Tongue (tissue), 2 donors: ENCODE data around the gene COA1. TPM values are rescaled to one million over a fixed set of nuclear protein-coding genes. Genes with fewer than 3 reads are reported as not detected.
"Not testable (repeated sequence)": the region's sequence is repeated elsewhere in the genome, so short reads cannot be mapped to it uniquely, and the experiment has no call there.

Experiments used
- DNase-seq: peaks from one replicate; pipeline ENCODE4 v3.0.0-alpha.2; 2015
- total RNA-seq: library from RNA; depleted of rRNA; stranded (reverse); fragments of >200 nt; gene quantifications from one replicate; pipeline ENCODE4 v1.2.3, GENCODE V29; 2014

Gene COA1
- total RNA-seq, 1 donor from 2014 or later, result 53.2 TPM

DNA sequence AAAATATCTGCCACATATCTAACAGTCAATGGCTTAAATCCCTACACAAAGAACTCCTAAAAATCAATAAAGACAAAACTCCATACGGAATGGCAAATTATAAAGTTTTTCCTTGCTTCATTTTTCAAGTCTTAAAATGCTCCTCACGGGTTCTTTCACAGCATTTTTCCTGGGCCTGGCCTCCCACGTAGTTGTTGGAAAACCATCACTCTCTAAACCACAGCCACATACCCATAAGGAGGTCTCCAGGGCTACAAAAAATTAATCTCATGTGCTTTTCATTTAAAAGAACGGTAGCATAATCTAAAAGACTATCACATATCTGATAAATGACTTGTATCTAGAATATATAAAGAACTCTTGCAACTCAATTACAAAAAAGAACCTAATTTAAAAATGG is 2.9 kb downstream of the COA1 start:
- DNase-seq, result no peak

DNA sequence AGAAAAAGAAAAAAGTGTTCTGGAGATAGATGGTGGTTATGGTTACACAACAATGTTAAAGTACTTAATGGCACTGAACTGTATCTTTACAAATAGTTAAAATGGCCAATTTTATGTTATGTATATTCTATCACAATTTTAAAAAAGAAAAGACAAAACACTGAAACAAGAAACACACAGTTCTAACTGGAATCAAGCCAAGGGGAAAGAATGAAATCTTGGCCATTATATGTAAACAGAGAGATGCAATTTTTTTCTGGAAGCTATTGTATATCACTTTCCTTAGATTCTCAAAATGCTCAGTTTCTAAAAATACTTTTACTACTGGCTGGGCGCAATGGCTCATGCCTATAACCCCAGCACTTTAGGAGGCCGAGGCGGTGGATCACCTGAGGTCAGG is 4.1 kb downstream of the COA1 start:
- peak; percentile 49 for DNase-seq

DNA sequence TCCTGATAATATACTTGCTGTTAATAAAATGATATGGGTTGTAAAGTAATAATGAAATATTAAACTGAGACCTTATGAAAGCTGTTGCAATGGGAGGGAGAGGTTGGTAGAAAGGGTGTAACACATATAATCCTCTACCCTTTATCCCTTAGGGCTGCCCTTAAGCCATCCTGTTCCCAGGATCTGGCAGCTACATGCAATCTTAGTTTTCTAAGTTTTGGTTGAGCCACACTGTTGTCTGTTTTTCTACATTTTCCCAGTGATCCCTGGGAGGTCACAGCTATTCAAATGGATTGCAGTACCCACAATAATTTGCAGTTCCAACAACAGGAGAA is 6.3 kb downstream of the COA1 start:
- no peak for DNase-seq

DNA sequence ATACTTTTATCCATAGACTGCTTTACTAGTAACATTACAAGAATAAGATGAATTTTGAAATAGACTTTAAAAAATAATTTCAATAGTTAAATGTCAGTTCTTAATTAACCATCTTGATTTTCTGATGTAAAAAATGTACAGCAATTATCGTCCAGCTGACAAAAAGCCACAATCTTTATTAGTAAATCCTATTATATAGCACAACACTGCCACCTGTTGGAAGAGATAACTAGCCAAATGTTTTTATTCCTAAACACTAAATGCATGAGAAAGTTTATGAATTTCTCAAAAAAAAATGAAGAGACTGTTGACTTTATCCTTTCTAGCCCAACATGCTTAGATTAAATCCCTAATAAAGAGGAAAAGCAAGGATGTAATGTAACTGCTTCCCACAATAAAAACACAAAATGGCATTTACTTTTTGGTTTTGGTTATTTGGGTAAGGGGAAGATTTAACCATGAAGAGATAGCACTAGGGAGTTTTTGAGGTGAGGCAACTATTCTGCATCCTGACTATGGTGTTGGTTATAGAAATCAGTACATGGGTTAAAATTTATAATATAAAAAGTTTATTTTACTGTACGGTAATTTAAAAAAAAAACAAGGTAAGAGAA is 8.0 kb downstream of the COA1 start:
- peak; percentile 82 for DNase-seq

DNA sequence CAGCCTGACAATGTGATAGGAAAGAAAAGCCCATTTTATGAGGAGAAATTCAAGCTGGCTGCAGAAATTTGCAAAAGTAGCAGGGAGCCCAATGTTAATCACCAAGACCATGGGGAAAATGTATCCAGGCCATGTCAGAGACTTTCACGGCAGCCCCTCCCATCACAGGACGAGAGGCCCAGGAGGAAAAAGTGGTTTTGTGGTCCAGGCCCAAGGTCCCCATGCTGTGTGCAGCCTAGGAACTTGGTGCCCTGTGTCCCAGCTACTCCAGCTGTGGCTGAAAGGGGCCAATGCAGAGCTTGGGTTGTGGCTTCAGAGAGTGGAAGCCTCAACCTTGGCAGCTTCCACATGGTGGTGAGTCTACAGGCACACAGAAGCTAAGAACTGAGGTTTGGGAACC is 12.7 kb downstream of the COA1 start:
- DNase-seq, result no peak

DNA sequence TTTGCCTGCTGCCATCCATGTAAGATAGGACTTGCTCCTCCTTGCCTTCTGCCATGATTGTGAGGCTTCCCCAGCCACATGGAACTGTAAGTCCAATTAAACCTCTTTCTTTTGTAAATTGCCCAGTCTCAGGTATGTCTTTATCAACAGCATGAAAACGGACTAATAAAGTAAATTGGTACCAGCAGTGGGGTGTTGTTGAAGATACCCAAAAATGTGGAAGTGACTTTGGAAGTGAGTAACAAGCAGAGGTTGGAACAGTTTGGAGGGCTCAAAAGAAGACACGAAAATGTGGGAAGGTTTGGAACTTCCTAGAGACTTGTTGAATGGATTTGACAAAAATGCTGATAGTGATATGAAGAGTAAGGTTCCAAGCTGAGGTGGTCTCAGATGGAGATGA is 13.4 kb downstream of the COA1 start:
- DNase-seq, result not testable (repeated sequence)

DNA sequence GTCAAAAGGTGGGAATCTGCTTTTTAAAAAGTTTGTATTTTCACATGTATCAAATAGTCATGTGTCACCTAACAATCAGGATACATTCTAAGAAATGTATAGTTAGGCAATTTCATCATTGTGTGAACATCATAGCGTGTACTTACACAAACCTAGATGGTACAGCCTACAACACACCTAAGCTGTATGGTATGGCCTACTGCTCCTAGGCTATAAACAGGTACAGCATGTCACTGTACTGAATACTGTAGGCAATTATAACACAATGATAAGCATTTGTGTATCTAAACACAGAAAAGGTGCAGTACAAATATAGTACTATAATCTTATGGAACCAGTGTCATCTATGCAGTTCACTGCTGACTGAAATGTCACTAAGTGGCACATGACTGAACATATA is 17.8 kb downstream of the COA1 start:
- DNase-seq, result no peak

DNA sequence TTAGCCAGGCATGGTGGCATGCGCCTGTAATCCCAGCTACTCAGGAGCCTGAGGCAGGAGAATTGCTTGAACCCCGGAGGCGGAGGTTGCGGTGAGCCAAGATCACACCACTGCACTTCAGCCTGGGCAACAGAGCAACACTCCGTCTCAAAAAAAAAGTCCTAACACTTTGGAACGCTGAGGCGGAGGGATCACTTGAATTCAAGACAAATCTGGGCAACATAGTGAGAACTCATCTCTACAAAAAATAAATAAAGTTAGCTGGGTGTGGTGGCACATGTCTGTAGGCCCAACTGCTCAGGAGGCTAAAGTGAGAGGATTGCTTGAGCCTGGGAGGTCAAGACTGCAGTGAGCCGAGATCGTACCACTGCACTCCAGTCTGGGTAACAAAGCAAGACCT is 21.3 kb downstream of the COA1 start:
- DNase-seq, result not testable (repeated sequence)

DNA sequence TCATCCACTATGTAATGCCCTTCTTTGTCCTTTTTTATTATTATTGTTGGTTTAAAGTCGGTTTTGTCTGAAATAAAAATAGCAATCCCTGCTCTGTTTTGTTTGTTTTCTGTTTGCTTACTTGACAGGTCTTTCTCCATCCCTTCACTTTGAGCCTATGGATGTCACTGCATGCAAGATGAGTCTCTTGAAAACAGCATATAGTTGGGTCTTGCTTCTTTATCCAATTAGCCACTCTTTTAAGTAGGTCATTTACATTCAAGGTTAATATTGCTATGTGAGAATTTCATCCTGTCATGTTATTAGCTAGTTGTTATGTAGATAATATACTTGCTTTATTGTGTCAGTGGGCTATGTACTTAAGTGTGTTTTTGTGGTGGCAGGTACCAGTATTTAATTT is 25.8 kb downstream of the COA1 start:
- DNase-seq, result no peak

DNA sequence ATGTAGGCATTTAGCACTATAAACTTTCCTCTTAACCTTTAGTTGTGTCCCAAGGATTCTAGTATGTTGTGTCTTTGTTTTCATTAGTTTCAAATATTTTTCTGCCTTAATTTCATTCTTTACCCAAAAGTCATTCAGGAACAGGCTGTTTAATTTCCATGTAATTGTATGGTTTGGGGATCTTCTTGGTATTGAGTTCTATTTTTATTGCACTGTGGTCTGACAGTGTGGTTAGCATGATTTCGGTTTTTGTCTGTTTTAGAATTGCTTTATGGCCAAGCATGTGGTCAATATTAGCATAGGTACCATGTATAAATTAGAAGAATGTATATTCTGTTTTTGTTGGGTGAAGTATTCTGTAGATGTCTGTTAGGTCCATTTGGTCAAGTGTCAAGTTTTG is 26.3 kb downstream of the COA1 start:
- DNase-seq, result no peak

DNA sequence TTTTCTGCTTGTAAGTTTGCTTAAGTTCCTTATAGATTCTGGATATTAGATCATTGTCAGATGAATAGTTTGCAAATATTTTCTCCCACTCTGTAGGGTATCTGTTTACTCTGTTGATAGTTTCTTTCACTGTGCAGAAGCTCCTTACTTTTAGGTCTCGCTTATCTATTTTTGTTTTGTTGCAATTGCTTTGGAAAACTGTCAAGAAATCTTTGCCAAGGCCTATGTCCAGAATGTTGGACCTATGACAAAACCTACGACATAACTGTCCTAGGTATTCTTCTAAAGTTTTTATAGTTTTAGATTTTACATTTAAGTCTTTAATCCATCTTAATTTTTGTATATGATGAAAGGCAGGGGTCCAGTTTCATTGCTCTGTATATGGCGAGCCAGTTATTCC is 27.4 kb downstream of the COA1 start:
- DNase-seq, result no peak

DNA sequence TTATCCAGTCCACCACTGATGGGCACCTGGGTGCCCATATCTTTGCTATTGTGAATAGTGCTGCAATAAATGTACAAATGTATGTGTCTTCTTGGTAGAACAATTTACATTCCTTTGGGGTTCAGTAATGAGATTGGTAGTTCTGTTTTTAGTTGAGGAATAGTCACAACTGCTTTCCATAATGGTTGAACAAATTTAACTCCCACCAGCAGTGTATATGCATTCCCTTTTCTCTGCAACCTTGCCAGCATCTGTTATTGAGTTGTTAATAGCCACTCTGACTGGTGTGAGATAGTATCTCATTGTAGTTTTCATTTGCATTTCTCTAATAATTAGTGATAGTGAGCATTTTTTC is 27.8 kb downstream of the COA1 start:
- no peak for DNase-seq

DNA sequence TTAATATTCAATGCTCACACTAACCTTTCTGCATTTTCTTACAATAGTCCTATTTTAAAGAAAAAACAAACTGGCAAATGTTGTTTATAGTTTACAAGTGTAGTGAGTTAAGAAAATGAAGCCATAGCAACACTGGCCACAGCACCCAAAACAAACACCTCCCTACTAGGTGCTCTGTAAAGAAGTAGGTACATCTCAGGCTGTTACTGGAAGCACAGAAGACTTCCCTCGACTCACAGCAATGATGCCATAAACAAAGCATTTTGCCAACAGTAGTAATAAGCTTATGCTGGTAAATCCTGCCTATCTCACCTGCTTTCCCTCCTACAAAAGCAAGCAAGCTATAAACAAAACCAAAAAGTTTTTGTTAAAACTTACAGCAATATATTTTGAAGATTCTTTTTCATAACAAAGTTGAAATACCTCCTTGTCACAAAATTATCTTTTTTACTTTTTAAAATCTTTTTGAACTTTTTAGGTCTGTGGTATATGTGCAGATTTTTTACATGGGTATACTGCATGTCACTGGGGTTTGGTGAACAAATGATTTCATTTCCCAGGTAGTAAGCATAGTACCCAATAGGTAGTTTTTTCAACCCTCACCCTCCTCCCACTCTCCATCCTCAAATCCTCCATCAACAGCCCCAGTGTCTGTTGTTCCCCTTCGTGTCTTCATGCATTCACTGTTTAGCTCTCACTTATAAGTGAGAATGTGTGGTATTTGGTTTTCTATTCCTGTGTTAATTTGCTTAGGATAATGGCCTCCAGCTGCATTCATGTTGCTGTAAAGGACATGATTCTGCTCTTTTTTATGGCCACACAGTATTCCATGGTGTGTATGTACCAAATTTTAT is 28.4 kb downstream of the COA1 start:
- no peak for DNase-seq

DNA sequence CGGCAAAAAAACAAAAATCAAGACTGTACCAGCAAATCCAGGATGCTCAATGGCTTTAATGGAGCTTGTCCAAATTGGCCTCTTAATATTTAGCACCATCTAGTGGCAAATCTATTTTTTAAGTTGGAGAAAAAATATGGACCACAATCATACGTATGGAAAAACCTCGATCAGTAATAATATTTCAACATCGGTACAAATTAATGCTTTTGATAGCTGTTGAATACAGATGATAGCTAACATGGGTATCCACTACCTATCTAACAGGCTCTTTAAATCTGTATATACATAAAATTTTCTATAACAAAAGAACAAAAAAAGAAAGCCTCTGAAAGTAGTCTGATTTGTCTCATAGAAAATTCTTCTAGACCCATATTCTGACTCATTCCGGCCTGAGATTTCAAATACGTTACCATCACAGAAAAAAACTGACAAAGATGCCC is 29.2 kb downstream of the COA1 start:
- DNase-seq, result peak; percentile 79

DNA sequence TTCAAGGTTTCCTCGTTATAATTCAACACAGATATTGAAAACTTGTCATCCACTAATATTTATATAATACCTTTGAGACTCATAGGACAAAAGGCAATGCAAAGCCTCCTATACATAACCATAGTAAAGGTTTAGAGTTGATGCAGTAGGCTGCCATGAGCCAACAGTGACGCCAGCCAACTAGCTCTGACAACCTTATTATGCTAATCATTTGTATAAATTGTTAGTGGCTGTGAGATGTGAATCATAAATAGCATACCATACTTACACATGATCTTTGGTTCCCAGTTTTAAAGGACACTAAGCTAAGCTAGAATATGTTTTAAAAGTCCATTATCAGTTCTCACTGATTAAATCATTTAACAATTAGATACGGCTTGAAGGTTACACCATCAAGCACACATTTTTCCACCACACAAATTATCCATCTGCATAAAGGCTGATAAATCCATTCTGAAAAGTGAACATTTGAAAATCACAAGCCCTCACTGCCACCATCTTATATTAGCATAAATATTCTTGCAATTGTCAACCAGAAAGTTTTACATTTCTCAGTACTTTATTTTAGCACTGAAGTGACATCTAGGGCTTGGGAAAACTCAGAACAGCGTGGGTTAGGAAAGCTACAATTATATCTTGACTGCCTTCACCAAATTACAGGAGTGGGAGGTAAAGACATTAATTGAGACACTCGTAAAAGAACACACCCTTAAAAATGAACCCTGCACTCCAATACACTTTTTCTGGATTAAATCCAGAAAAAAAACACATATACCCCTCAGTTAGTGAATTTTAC is 30.7 kb downstream of the COA1 start:
- no peak for DNase-seq

DNA sequence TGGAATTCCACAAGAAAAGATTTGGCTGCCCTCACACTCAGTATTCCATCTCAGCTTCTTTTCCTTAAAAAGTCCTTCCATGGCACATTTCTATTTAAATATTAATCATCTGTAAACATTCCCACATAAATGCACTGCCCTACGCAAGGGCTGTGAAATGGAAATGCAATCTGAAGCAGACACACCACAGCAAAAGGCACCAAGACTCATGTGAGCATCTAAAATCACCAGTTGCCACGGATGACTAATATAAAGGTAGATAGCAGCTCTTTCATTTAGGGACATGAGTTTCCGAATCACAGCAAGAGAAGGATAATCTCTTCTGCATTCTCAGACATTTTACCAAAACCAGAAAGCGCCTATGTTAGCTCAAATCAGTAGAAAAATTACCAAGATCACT is 31.6 kb downstream of the COA1 start:
- no peak for DNase-seq

DNA sequence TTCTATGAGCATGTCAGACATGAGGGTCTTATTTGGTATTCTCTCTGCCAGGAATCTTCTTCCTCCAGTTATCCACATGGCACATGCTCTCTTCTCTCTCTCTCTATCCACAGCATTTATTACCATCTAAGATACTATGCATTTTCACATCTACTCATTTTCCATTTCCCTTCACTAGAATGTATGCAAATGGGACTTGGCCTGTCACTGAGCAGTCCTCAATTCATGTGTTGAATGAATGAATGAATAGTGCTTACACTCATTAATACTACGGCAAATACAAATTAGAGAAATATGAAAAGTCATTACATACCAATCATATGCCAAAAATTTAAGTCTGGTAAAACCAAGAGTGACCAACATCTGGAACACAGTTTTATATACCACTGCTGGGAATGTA is 34.0 kb downstream of the COA1 start:
- no peak for DNase-seq

DNA sequence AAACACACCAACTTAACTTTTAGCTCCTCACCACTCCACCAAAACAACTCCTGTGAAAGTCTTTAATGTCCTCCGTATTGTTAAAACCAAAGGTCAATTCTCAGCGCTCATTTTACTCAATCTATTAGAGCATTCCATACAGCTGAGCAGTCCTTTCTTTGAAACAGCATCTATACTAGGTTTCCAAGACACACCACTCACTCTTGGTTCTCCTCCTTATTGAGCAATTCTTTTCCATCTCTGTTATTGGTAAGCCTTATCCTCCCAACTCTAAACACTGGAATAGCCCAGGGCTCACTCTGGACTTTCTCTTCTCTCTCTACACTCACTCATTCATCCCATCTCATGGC is 34.9 kb downstream of the COA1 start:
- DNase-seq, result no peak

DNA sequence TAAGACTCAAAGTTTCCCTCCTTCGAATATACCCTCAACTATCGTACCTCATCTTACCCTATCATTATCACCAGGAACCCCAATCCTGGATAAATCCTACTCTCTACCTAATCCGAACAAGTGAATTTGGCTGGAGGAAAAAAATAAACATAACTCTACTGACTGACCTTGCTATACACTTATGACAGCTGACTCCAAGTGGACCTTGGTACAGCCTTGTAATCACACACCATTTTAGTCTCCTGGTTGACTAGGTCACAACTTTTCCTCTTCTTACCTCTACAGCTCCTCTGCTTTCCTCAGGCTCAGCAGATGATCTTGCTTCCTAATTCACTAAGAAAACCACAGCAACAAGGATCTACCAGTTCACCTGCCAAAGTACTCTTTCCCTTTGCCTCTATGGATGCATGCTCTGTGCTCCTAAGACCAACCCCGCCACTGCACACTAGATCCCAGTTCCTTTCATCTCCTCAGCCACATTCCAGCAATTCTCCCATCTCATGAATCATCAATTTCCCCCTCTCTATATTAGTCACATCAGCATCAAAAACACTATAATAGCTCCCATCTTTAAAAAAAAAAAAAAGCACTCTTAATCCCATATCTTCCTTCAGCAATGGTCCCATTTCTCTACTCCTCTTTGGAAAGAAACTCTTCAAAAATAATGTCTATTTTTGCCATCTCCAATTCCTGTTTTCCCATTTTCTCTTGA is 35.5 kb downstream of the COA1 start:
- DNase-seq, result no peak

DNA sequence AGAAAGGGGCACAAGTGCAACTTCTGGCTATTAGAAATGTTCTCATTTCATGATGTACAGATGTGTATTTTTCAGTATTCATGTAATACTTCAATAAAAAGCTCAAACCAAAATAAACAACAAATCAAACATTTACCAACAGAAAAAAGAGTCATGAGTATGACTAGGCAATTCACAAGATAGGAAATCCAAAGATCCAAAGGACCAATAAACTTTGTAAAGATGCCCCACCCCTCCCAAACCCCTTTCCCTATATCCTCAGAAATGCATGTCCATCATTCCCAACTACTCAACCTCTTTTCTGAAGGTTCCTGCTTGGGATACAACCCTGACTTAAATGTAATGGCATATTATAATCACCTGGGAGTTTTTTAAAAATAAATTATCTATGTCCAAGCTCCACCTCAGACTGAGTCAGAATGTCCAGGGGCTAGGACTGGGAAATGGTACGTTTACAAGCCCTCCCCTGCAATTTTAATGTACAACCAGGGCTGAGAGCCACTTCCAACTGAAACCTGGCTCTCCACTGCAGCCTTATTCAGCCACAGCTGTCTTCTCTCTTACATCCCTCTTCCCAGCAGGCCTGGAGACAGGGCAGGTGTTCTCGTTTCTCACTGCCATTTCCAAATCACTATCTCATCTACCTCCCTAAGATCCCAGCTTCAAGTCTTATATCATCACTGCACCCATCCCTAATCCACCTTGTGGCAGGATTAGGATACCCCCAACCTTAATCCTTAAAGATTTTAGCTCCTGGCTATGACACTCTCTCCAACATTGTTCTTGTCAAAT is 36.5 kb downstream of the COA1 start:
- DNase-seq, result peak; percentile 19

DNA sequence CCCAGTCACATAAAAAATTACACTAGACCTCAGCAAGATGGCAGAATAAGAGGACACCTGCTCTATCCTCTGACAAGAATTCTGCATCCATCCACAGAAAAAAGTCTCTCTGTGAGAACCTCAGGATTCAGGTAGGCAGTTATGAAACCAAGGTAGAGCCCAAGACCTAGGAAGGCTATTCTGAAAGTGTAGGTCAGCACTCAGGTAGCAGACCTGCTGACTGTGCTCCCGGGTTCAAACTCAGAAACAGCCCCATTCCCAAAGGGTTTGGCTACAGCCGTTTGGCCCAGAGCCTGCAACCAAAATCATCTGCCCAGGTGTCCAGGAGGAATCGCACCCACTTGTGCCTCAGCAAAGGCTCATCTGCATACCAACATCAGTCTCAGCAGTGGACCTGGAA is 37.7 kb downstream of the COA1 start:
- no peak for DNase-seq

DNA sequence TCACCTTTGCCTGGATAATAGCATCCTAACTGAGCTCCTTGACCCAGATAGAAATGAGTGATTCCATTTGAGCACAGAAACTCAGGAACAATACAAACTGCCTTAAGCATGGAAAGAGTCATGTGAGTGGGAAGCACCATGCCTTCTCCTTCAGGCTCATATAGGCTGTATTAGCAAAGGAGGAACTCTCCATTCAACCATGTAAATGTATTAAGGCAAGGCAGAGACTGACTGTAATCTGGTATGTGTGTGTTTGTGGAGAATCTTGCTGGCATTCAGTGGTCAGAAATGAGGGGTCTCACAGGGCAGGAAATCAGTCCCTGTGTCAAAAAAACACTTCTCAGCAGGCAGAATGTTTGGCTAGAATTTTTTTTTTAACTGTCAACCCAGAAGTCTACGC is 40.2 kb downstream of the COA1 start:
- DNase-seq, result no peak
